GM12878 (cell line): ENCODE results near the gene SNX2. TPM values are rescaled to one million over a fixed set of nuclear protein-coding genes. Genes with fewer than 3 reads are reported as not detected.

Source experiments
- CREB1 ChIP-seq: IDR thresholded peaks from 2 replicates; pipeline ENCODE4 v1.6.1; 2012; ENCODE audit warnings: low read depth, mild to moderate bottlenecking, inconsistent platforms
- ESRRA ChIP-seq: IDR thresholded peaks from 2 replicates; pipeline ENCODE4 v1.6.1; 2012; ENCODE audit warnings: mild to moderate bottlenecking, low read length, improper control_type of control experiment
- HDAC2 ChIP-seq: fragments of 200-600 bp; sonication (generic); IDR thresholded peaks from 2 replicates; pipeline ENCODE4 v1.6.1; 2017
- IRF4 ChIP-seq: IDR thresholded peaks from 2 replicates; pipeline ENCODE4 v1.6.1; 2011; ENCODE audit warnings: low read depth, low read length
- LARP7 ChIP-seq: fragments of 450-650 bp; IDR thresholded peaks from 2 replicates; pipeline ENCODE4 v1.6.1; 2017; ENCODE audit warnings: mild to moderate bottlenecking
- MYB ChIP-seq: fragments of 150-350 bp; IDR thresholded peaks from 2 replicates; pipeline ENCODE4 v1.6.1; 2014; ENCODE audit warnings: mild to moderate bottlenecking, low read depth, low read length, borderline replicate concordance
- NR2C1 ChIP-seq: fragments of 450-650 bp; IDR thresholded peaks from 2 replicates; pipeline ENCODE4 v1.6.1; 2017; ENCODE audit warnings: antibody characterized with exemption, mild to moderate bottlenecking, moderate library complexity
- PRDM15 ChIP-seq: fragments of 450-650 bp; formaldehyde crosslinking; IDR thresholded peaks from 2 replicates; pipeline ENCODE4 v1.4.0; 2020; ENCODE audit warnings: mild to moderate bottlenecking, moderate library complexity
- SMC3 ChIP-seq: IDR thresholded peaks from 2 replicates; pipeline ENCODE4 v1.6.1; 2011; ENCODE audit warnings: low read length, improper control_type of control experiment, borderline replicate concordance
- USF1 ChIP-seq: IDR thresholded peaks from 2 replicates; pipeline ENCODE4 v1.6.1; 2011; ENCODE audit warnings: borderline replicate concordance, low read depth, mild to moderate bottlenecking, moderate library complexity, mixed read lengths, low read length; ENCODE audit not compliant: insufficient read depth; ENCODE audit errors: extremely low read length
- ZBTB40 ChIP-seq: fragments of 450-650 bp; IDR thresholded peaks from 2 replicates; pipeline ENCODE4 v1.6.1; 2016; ENCODE audit warnings: mild to moderate bottlenecking, moderate library complexity, borderline replicate concordance
- ZNF592 ChIP-seq: fragments of 450-650 bp; IDR thresholded peaks from 2 replicates; pipeline ENCODE4 v1.6.1; 2017; ENCODE audit warnings: mild to moderate bottlenecking, moderate library complexity
- ZNF687 ChIP-seq: fragments of 450-650 bp; IDR thresholded peaks from 2 replicates; pipeline ENCODE4 v1.6.1; 2017; ENCODE audit warnings: mild to moderate bottlenecking, moderate library complexity
- polyA plus RNA-seq, 11 experiments: library from polyadenylated mRNA; depleted of rRNA in 4 of 11; unstranded in 6 of 11; stranded (reverse) in 5 of 11; fragments of >200 nt; fragmentation: Nextera tagmentation in 4 of 11; fragmentation: Illumina TruSeq in 1 of 11; extraction: Ambion mirVana in 4 of 11; extraction: Trizol in 1 of 11; gene quantifications; 1 replicate in 1 of 11; 2 replicates in 10 of 11; pipeline versions ENCODE4 v1.2.1 to v1.2.3, GENCODE V29; 2011 to 2016; ENCODE audit warnings: inconsistent platforms in 2 of 11, missing spikeins in 2 of 11, low read depth in 1 of 11
- total RNA-seq, 4 experiments: library from RNA; depleted of rRNA in 3 of 4; stranded (reverse); fragments of >200 nt in 3 of 4; fragmentation: Illumina TruSeq in 1 of 4; extraction: Trizol in 1 of 4; gene quantifications; 2 replicates each; pipeline versions ENCODE4 v1.2.1 to v1.2.3, GENCODE V29; 2013 to 2021

The SNX2 gene
- total and polyA plus RNA-seq, 10 of the 15 experiments (the other 5 are each of a cell fraction or from before 2014, with no cell fraction given) = 46.3 to 84.3 (median 63.0) TPM

- no peak for TF ChIP-seq USF1
- TF ChIP-seq MYB = no peak
- no peak for TF ChIP-seq CREB1
- TF ChIP-seq SMC3 = no peak
- no peak for TF ChIP-seq NR2C1
- no peak for TF ChIP-seq ZNF592
- TF ChIP-seq IRF4 = peak; percentile 83; the same call in 1 of the 2 replicates
- no peak for TF ChIP-seq PRDM15 (CRISPR knock-in tag)
- TF ChIP-seq ZBTB40 = no peak
- no peak for TF ChIP-seq HDAC2
- TF ChIP-seq ZNF687 = no peak
- no peak for TF ChIP-seq ESRRA
- TF ChIP-seq LARP7 = no peak
These were observed 47.8 kb upstream of the SNX2 start (continued) for GRCh38 chr5:122727112-122727541.
